HG03175 (cell line): ENCODE measurements around the gene RETREG1.
"Not testable (repeated sequence)": the region's sequence is repeated elsewhere in the genome, so short reads cannot be mapped to it uniquely, and the experiment has no call there.

ENCODE experiments used
- ATAC-seq: cut with Tn5 transposase; IDR thresholded peaks from one replicate; pipeline ENCODE4 v1.9.1; 2021; ENCODE audit warnings: mild to moderate bottlenecking, moderate library complexity; ENCODE audit not compliant: unreplicated experiment

RETREG1 gene

GRCh38 chr5:16493261-16493660, 123.5 kb downstream of the RETREG1 start:
- ATAC-seq: no peak

DNA sequence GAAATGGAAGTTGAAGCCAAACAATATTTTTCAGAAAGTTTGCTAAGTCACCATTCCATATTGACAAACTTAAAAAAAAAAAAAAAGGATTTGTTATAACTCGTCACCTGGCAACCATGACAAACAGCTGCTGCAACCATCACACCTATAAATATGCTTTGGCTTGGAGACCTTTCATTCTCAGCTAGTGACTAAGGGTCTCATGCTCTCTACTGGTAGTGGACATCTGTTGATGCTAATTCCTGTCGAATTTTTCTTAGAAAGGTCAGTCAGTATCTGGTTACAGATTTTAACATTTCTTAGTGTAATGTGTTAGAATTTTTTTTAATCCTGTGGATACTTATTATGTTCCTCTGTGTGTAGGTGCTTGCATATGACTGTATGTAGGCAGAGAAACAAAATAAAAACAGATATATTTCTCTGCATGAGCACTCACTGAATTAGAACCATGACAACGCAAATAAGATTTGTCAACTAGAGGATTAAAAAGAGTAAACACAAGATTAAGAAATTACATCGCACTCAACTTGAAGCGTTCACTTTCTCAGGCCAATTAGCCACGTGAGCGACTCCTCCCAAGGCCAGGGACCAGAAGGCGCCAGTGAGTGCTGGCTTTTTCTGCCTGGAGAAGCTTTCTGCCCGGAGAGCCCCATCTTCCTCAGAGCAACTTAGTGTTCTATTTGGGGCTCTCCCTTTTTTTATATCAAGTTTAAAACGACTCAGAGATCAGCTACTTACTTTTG, 124.2 kb downstream of the RETREG1 start:
- ATAC-seq: no peak

DNA sequence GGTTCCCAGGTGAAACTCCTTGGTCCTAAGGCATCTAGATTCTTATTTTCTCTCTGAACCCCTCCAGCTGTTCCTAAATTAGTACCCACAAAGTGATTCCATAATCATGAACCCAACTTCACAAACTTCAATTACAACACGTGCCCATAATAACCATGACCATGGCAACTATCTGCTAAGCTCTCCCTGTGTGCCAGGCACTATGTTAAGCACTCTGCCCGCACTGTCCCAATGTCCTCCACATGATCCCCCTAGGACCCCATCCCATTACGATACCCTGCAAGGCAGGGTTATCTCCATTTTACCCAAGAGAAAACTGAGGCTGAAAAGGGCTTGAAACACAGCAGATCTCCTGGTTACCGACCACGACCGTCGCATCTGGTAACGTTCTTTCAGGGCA, 125.9 kb downstream of the RETREG1 start:
- ATAC-seq: no peak

DNA sequence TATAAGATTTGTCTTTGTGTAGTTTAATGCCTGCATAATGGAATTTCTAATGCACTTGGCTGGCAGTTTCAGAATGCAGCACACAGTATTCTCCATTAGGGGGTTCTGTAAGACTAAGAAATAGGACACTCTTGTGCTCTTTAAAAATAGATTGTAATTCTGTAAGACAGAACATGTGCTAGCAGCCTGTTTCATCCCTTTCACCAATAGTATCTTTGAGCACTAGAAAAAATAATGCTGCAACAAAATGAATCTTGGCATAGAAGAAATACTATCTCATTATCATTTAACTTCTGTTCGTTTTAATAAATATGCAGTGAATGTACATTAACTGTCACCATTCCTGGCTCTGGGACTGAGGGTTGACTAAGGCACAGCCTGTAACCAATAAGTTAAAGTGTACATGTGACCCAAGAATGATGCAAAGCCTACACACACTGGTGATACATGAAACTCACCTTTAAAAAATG, 127.4 kb downstream of the RETREG1 start:
- ATAC-seq: peak; percentile 71

- ATAC-seq: no peak
Observed at GRCh38 chr5:16487456-16487855, 129.3 kb downstream of the RETREG1 start.

- ATAC-seq: no peak
Observed at GRCh38 chr5:16486711-16487111, 130.1 kb downstream of the RETREG1 start.

DNA sequence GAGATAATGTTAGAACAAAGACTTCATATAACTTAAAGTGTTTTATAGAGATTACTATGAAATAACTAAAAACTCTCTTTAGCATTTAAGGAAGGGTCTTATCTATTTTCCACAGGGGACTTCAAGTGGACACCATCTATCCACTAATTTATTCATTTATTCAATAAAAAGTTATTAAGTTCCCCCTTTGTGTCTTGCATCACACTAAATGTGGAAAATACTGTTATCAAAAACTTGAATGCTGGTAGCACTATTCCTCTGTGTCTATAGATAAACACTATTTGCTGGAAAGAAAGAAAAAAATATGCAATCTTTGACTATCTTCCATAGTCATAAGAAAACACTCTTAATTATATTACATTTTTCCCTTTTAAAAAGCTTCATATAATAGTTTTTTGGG, 131.1 kb downstream of the RETREG1 start:
- no peak for ATAC-seq

GRCh38 chr5:16484081-16484480, 132.7 kb downstream of the RETREG1 start:
- ATAC-seq: no peak

- no peak for ATAC-seq
Observed at GRCh38 chr5:16483361-16483760, 133.4 kb downstream of the RETREG1 start.

- no peak for ATAC-seq
Observed at GRCh38 chr5:16482891-16483290, 133.9 kb downstream of the RETREG1 start.

DNA sequence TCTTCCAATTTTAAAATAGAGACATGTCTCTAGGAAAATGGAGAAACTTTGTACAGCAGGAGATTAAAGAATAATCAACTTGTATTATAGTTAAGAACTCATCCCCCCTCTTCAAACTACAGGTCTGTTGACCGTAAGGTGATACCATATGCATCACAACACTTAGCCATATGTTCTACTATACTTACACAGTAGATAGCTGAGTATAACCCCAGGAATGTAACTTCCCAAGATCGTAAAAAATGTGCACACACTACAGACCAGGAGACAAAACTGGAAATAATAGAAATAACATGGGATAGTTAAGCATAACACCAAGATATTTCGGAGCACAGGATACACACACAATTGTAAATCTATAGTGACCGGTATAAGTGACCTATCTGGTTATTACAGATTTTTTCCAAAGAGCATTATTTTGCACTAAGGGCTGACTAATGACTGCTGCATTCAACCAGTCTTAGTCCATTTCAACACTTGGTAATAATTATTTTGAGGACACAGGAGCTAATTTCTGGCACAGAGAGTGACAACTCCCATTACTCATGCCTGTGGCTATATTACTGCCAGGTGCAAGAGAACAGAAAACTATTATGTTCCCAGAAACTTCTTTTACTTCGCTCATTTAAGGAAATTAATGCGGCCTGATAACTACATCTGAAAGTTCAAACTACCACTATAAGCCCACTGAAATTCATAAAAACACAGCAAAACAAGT, 135.8 kb downstream of the RETREG1 start:
- ATAC-seq: no peak

DNA sequence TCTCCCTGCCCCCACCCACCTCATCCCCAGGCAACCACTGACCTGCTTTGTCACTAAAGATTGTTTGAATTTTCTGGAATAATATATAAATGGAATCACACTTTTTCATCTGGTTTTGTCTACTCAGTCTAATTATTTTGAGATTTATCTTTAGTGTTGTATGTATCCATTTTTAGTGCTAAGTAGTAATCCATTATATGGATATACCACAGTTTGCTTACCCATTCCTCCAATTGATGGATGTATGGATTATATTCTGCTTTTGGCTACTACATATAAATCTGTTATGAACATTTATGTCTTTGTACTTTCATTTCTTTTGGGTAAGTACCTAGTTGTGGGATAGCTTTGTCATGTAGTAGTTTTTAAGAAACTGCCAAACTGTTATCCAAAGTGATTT, 136.7 kb downstream of the RETREG1 start:
- no peak for ATAC-seq

- no peak for ATAC-seq
Observed at GRCh38 chr5:16477541-16477940, 139.3 kb downstream of the RETREG1 start.

- ATAC-seq: not testable (repeated sequence)
Observed at GRCh38 chr5:16476417-16476816, 140.4 kb downstream of the RETREG1 start.

DNA sequence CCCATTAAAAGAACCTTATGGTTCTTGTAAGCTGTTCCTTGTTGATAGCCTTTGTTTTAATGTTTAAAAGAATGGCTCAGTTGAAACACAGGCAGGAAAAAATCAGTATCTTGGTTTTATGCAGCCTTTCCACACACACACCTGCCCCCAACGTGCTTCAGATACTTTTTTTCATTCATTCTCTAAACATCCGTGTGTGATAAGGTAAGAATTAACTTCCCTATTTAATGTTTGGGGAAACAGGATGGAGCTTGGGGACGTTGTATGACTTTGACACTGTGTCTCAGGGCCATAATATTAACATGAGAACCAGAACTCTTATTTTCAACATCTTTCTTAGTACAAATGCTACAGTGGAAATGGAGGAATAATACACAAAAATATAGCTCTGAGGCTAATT, 145.4 kb downstream of the RETREG1 start:
- ATAC-seq: no peak

- peak; percentile 67 for ATAC-seq
Observed at GRCh38 chr5:16467363-16468219, 149.2 kb downstream of the RETREG1 start.

DNA sequence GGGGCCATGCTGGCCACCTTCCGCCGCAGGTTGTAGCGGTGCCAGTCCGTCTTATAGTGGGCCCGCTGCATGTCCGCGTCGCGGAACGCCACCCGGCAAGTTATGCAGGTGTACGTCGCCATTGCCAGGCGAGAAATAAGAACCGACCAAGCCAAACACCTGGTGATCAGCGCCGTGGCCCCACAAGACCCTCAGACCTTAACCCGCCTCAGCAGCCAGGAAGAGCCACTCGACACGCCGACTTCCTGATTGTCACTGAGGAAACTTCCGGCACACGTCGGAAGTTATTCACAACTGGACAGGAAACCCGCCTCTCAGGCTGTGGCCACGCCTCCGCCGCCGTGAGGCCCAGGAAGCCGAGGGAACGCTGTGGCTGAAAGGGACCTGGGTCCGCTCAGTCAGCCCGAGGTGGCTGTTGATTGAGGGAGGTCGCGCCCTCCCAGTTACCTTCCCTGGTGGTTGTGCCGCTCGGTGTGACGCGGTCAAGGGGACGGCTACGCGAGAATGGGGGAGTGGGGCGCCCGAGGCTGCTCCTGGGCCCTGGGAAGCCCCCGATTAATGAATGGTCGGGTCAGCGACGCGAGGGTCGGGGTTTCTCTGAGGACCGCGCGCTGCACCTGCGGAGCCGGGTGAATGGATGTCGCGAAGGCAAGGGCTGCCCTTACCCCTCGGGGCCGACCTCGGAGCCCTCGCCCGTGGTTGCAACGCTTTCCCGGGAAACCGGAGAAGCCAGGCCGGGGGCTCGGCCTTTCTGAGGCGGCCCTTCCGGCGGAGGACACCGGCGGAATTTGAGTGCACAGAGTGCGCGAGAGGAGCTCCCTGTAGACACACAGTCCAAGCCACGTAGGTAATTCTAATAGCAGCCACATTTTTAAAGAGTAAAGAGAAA, 151.0 kb downstream of the RETREG1 start, which contains the start of gene ZNF622:
ZNF622 (minus strand) TSS at position 257 of the 889 bp plus-strand sequence; CDS start at position 122, 135 bp downstream.
- ATAC-seq: peak; percentile 88

- no peak for ATAC-seq
Observed at GRCh38 chr5:16464664-16465543, 151.9 kb downstream of the RETREG1 start.

- no peak for ATAC-seq
Observed at GRCh38 chr5:16464231-16464630, 152.6 kb downstream of the RETREG1 start.
